GOT3 (cell line): ENCODE measurements around the gene GRIN2D.

Source experiments
- DNase-seq: peaks from one replicate; lab custom pipeline; 2025; ENCODE audit warnings: mixed read lengths; lab: John Stamatoyannopoulos, UW

Gene GRIN2D

DNA sequence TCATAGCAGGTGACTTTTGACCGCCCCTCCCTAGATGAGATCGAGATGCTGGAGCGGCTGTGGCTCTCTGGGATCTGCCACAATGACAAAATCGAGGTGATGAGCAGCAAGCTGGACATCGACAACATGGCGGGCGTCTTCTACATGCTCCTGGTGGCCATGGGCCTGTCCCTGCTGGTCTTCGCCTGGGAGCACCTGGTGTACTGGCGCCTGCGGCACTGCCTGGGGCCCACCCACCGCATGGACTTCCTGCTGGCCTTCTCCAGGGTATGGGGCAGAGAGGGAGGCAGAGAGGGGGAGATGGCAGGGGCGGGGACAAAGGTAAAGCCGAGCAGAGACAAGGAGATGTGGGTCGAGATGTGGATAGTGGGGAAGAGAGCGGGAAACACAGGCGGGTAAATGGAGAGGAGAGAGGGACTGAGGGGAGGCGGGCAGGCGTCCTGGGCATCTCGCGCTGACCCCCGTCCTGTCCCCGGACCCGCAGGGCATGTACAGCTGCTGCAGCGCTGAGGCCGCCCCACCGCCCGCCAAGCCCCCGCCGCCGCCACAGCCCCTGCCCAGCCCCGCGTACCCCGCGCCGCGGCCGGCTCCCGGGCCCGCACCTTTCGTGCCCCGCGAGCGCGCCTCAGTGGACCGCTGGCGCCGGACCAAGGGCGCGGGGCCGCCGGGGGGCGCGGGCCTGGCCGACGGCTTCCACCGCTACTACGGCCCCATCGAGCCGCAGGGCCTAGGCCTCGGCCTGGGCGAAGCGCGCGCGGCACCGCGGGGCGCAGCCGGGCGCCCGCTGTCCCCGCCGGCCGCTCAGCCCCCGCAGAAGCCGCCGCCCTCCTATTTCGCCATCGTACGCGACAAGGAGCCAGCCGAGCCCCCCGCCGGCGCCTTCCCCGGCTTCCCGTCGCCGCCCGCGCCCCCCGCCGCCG is 48.9 kb downstream of the GRIN2D start:
- DNase-seq: no peak

DNA sequence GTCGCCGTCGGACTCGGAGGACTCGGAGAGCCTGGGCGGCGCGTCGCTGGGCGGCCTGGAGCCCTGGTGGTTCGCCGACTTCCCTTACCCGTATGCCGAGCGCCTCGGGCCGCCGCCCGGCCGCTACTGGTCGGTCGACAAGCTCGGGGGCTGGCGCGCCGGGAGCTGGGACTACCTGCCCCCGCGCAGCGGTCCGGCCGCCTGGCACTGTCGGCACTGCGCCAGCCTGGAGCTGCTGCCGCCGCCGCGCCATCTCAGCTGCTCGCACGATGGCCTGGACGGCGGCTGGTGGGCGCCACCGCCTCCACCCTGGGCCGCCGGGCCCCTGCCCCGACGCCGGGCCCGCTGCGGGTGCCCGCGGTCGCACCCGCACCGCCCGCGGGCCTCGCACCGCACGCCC is 49.8 kb downstream of the GRIN2D start:
- DNase-seq: no peak
